GOT3 (cell line): ENCODE results near the gene MYLIP.

ENCODE experiments used
- DNase-seq: peaks from one replicate; lab custom pipeline; 2025; ENCODE audit warnings: mixed read lengths; lab: John Stamatoyannopoulos, UW

The MYLIP gene

GRCh38 chr6:16141514-16141913 is 12.6 kb downstream of the MYLIP start:
- DNase-seq = no peak

GRCh38 chr6:16145038-16145437 is 16.2 kb downstream of the MYLIP start:
- no peak for DNase-seq

- DNase-seq = no peak
Measured at GRCh38 chr6:16146028-16146427, 17.1 kb downstream of the MYLIP start.

GRCh38 chr6:16146527-16146955 is 17.7 kb downstream of the MYLIP start:
- DNase-seq = no peak

GRCh38 chr6:16148498-16148897 is 19.6 kb downstream of the MYLIP start:
- no peak for DNase-seq

GRCh38 chr6:16149305-16149704 is 20.4 kb downstream of the MYLIP start:
- no peak for DNase-seq

GRCh38 chr6:16150098-16150497 is 21.2 kb downstream of the MYLIP start:
- DNase-seq = no peak

GRCh38 chr6:16153211-16153820 is 24.4 kb downstream of the MYLIP start:
- no peak for DNase-seq

GRCh38 chr6:16154904-16155303 is 26.0 kb downstream of the MYLIP start:
- DNase-seq = peak; percentile 15

GRCh38 chr6:16157492-16157891 is 28.6 kb downstream of the MYLIP start:
- no peak for DNase-seq

- no peak for DNase-seq
Measured at GRCh38 chr6:16157909-16158308, 29.0 kb downstream of the MYLIP start.

- no peak for DNase-seq
Measured at GRCh38 chr6:16158943-16159557, 30.2 kb downstream of the MYLIP start.

GRCh38 chr6:16160794-16161193 is 31.9 kb downstream of the MYLIP start:
- DNase-seq = no peak

- DNase-seq = no peak
Measured at GRCh38 chr6:16162003-16162402, 33.1 kb downstream of the MYLIP start.

- DNase-seq = no peak
Measured at GRCh38 chr6:16163066-16163465, 34.2 kb downstream of the MYLIP start.

- no peak for DNase-seq
Measured at GRCh38 chr6:16163535-16164300, 34.8 kb downstream of the MYLIP start.

- DNase-seq = no peak
Measured at GRCh38 chr6:16165641-16166040, 36.8 kb downstream of the MYLIP start.

- DNase-seq = no peak
Measured at GRCh38 chr6:16166871-16167608, 38.2 kb downstream of the MYLIP start.

GRCh38 chr6:16168121-16168520 is 39.2 kb downstream of the MYLIP start:
- DNase-seq = no peak

- DNase-seq = no peak
Measured at GRCh38 chr6:16168858-16169257, 40.0 kb downstream of the MYLIP start.

GRCh38 chr6:16171400-16171799 is 42.5 kb downstream of the MYLIP start:
- DNase-seq = no peak

GRCh38 chr6:16173167-16173940 is 44.5 kb downstream of the MYLIP start:
- DNase-seq = no peak
